GM21360 (cell line): ENCODE measurements around the gene CCDC158.
"Not testable (repeated sequence)": the region's sequence is repeated elsewhere in the genome, so short reads cannot be mapped to it uniquely, and the experiment has no call there.

Experiments used
- ATAC-seq: cut with Tn5 transposase; IDR thresholded peaks from one replicate; pipeline ENCODE4 v1.9.1; 2021; ENCODE audit warnings: mild to moderate bottlenecking, moderate library complexity; ENCODE audit not compliant: unreplicated experiment

Gene CCDC158

GRCh38 chr4:76313547-76313946, 107.4 kb downstream of the CCDC158 start:
- no peak for ATAC-seq

- no peak for ATAC-seq
These were observed 108.5 kb downstream of the CCDC158 start for GRCh38 chr4:76312457-76312856.

- ATAC-seq: no peak
These were observed 109.0 kb downstream of the CCDC158 start for GRCh38 chr4:76311896-76312331.

DNA sequence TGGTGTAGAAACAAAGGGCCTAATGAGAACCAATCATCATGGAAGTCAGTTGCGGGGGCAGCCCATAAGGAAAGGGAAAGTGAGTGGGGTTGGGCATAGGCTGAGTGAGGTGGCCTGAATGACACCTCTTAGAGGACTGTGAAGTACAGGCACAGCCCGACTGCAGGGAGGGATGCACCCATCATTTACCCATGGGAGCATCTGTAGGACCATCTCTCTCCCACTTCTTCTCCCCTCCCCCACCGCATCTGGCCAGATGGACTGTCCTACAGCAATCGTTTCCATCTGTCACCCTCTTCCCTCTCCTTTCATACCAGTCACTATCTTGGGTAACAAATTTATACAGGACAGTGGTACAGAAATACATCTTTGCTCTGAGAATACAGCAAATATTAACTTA, 110.3 kb downstream of the CCDC158 start:
- no peak for ATAC-seq

DNA sequence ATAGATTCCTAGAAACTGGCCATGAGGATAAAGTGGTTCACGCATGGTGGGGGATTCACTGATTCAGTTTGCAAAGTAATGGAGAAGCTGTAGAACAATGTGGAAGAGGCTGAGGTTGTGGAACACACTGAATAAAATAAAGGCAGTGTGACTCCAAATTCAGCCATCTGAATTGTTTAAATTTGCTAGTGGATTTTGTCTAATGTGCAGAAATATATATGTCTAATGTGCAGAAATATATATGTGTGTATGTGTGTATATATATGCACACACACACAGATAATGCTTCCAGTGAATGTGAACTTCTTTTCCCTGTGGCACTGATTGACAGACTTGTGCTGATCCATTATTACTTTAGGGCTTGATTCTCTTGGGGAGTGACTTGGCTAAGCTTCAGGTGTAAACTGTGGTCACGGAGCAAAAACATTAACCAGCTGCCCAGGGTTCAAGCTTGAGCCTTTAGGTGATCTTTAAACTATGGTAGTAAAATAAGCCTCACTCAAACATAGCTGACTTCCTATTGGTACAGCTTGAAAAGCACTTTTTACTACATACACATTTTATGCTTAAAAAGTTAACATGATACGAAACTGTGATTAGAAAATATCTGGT, 110.9 kb downstream of the CCDC158 start:
- no peak for ATAC-seq

DNA sequence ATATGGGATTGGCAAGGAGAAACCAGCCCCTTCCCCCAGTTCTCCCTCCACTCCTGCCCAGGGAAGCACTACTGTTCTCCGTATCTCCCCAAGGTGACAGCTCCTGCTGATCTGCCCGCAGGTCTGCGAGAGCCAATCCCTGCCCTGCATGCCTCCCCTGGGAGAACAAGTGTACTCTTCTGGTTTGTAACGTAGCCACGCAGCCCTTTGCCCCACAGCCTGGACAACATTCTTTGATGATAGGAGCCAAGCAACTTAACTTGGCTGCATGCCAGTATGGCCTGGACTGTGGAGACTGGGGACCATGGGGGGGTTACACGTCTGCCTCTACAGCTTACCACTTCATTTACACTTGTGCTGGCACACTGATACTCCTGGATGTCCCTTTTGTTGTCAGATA, 112.4 kb downstream of the CCDC158 start:
- no peak for ATAC-seq

- ATAC-seq: no peak
These were observed 113.3 kb downstream of the CCDC158 start for GRCh38 chr4:76307660-76308014.

GRCh38 chr4:76306882-76307659, 113.9 kb downstream of the CCDC158 start:
- ATAC-seq: no peak

GRCh38 chr4:76305971-76306881, 114.7 kb downstream of the CCDC158 start, which contains the start of gene STBD1:
Gene STBD1, plus strand, starts transcription at chr4:76306733. Its CDS starts 37 bp downstream, at chr4:76306770.
- ATAC-seq: no peak

- no peak for ATAC-seq
These were observed 115.8 kb downstream of the CCDC158 start for GRCh38 chr4:76305033-76305687.

DNA sequence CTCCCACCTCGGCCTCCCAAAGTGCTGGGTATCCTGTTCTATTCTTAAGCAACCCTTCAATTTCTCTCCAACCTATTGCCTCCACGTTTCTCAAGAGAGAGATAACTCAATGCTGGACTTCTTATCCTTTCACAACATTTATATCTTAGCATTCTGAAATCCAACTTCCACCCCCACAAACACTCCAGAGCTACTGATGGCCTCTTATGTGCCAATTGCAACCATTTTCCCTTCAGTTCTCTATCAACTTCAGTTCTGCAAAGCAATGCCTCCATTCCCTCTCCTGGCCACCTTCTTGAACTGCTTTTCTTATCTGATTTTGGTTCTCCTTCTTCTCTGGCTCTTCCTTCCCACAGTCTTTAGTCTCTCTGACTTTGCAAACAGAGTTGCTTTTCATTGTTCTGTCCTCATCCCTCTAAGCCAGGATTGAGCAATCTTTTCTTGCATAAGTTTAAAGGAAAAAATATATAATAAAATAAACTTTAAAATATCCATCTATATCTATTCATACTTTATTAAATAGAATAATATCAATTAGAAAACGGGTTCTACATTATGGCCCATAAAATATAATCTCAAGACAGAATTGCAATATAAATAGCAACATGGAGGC, 118.0 kb downstream of the CCDC158 start:
- no peak for ATAC-seq

- ATAC-seq: no peak
These were observed 119.2 kb downstream of the CCDC158 start for GRCh38 chr4:76301775-76302162.

- ATAC-seq: peak; percentile 99
These were observed 119.7 kb downstream of the CCDC158 start for GRCh38 chr4:76301068-76301774.

- ATAC-seq: no peak
These were observed 120.9 kb downstream of the CCDC158 start for GRCh38 chr4:76300012-76300411.

GRCh38 chr4:76298227-76298626, 122.7 kb downstream of the CCDC158 start:
- no peak for ATAC-seq

DNA sequence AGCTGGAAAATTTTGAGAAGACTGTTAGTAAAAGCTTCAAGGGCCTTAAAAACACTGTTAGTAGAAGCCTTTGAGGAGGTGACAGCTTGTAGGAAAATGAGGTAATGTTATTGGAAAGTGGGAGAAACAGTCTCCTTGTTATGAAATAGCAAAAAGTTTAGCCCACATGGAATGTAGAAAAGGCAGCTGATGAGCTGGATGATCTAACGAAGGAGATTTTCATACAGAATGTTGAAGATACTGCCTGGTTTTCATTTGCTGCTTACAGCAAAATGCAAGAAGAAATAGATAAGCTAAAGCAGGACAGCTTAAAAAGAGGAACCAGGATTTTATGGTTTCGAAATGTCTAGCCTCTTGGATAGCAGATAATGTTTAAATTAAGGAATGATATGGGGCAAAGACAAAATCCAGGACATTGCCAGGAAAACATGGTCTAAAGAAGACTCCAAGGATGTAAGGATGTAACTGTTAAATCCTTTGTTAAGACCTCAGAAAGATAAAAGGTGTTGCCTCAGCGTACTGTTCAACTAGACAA, 124.6 kb downstream of the CCDC158 start:
- no peak for ATAC-seq

- ATAC-seq: no peak
These were observed 127.2 kb downstream of the CCDC158 start for GRCh38 chr4:76293772-76294171.

GRCh38 chr4:76292730-76293129, 128.2 kb downstream of the CCDC158 start:
- no peak for ATAC-seq

DNA sequence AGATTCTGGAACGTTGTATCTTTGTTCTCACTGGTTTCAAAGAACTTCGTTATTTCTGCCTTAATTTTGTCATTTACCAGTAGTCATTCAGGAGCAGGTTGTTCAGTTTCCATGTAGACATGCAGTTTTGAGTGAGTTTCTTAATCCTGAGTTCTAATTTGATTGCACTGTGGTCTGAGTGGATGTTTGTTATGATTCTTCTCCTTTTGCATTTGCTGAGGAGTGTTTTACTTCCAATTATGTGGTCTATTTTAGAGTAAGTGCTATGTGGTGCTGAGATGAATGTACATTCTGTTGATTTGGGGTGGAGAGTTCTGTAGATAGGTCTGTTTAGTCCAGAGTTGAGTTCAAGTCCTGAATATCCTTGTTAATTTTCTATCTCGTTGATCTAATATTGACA, 133.1 kb downstream of the CCDC158 start:
- not testable (repeated sequence) for ATAC-seq

- ATAC-seq: no peak
These were observed 137.0 kb downstream of the CCDC158 start for GRCh38 chr4:76283900-76284299.
